ENCODE data around the gene TBC1D24. TPM values are rescaled to one million over a fixed set of nuclear protein-coding genes. Genes with fewer than 3 reads are reported as not detected.

TBC1D24 gene
- total RNA-seq, 1 donor from 2014 or later, result 19.6 TPM

DNA sequence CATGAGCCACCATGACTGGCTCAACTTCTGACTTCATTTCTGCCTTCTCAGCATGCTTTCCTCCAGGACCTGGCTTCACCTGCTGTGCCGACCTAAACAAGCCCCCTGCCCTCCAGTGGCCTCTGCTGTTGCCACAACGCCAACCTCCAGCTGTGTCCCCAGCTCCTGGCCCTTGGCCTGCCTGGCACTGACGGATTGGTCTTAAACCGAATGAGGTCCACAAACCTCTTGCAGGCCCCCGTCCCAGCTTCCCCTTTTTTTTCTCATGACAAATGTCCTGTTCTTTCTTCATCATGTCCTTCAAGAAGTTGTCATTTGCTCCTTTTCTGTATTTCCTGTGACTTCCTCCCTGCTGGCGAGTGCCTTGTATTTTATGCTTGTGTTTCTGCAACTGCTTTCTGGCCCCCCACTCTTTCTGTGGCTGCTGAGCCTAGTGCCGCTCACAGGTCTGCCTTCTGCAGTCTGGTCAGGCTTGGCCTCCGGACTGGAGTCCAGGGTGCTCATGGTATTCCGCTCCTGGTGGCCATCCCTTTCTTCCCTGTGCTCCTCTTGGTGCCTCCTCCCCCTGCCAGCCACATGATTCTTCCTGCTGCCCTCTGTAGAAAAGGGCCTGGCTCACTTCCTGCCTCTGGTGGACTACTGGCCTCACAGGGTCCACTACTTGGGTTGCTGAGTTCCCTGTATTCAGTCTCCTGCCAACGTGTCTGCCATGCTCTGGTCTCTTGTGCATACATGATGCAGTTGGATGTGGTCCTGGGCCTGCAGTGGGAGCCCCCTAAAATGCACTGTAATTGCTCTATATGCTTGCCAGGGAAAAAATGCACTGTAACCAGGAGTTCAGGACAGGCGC is 41.7 kb downstream of the TBC1D24 start:
- peaks cover 12% of the 10 kb centered on the region for H3K36me3 Mint-ChIP-seq (ENCODE audit: low read depth)
- no peaks in the 10 kb centered on the region for H3K9me3 Mint-ChIP-seq
- H3K27ac Mint-ChIP-seq, result peak overlapping the region; percentile 78
- intact Hi-C loops (cut with micrococcal nuclease), result loop anchor here (10.0 kb wide), 1 partner anchor 388 kb away; no protein-coding TSS in a partner anchor
- H3K4me1 Mint-ChIP-seq (ENCODE audit: low read depth), result peaks cover 50% of the 10 kb centered on the region
- no peak for DNase-seq (ENCODE audit: low spot score)
- peaks cover 3% of the 10 kb centered on the region for H3K27me3 Mint-ChIP-seq (ENCODE audit: insufficient read depth)
- peak overlapping the region; percentile 91 for H3K4me3 Mint-ChIP-seq

GRCh38 chr16:2517954-2518605 is 43.2 kb downstream of the TBC1D24 start:
- Mint-ChIP-seq H3K9me3 (no peaks in the 10 kb centered on the region), H3K4me1 (ENCODE audit: low read depth) (peaks cover 45% of the 10 kb centered on the region), H3K27ac (no peak overlapping the region), H3K27me3 (ENCODE audit: insufficient read depth) (no peaks in the 10 kb centered on the region), H3K4me3 (no peak overlapping the region), H3K36me3 (ENCODE audit: low read depth) (peaks cover 12% of the 10 kb centered on the region)
- intact Hi-C loops (cut with micrococcal nuclease), result loop anchor here (10.0 kb wide), 1 partner anchor 387 kb away; no protein-coding TSS in a partner anchor
- DNase-seq (ENCODE audit: low spot score), result no peak

- intact Hi-C loops (cut with micrococcal nuclease), result loop anchor here (10.0 kb wide), 1 partner anchor 386 kb away; no protein-coding TSS in a partner anchor
- Mint-ChIP-seq H3K9me3 (no peaks in the 10 kb centered on the region), H3K4me1 (ENCODE audit: low read depth) (peaks cover 43% of the 10 kb centered on the region), H3K4me3 (peak overlapping the region; percentile 80), H3K36me3 (ENCODE audit: low read depth) (peaks cover 17% of the 10 kb centered on the region), H3K27me3 (ENCODE audit: insufficient read depth) (no peaks in the 10 kb centered on the region), H3K27ac (peak overlapping the region; percentile 88)
- no peak for DNase-seq (ENCODE audit: low spot score)
These were observed 44.1 kb downstream of the TBC1D24 start for GRCh38 chr16:2518823-2519710.

GRCh38 chr16:2519711-2520080 is 44.8 kb downstream of the TBC1D24 start:
- peaks cover 22% of the 10 kb centered on the region for H3K36me3 Mint-ChIP-seq (ENCODE audit: low read depth)
- H3K4me3 Mint-ChIP-seq, result peak overlapping the region; percentile 80
- H3K27me3 Mint-ChIP-seq (ENCODE audit: insufficient read depth), result no peaks in the 10 kb centered on the region
- H3K27ac Mint-ChIP-seq, result peak overlapping the region; percentile 88
- intact Hi-C loops (cut with micrococcal nuclease), result loop anchor here (1.0 to 10.0 kb wide), 3 partner anchors 13 to 385 kb away; no protein-coding TSS in a partner anchor
- H3K9me3 Mint-ChIP-seq, result no peaks in the 10 kb centered on the region
- DNase-seq (ENCODE audit: low spot score), result no peak
- H3K4me1 Mint-ChIP-seq (ENCODE audit: low read depth), result peaks cover 46% of the 10 kb centered on the region

GRCh38 chr16:2520097-2520783 is 45.3 kb downstream of the TBC1D24 start, which contains the start of gene AMDHD2:
TSS of gene AMDHD2 (plus strand) at chr16:2520371. CDS start at chr16:2520459, 88 bp downstream.
- peak within 1 kb of the TSS; percentile 85 for H3K4me3 Mint-ChIP-seq
- H3K36me3 Mint-ChIP-seq (ENCODE audit: low read depth), result peaks cover 24% of the 10 kb centered on the region
- no peaks in the 10 kb centered on the region for H3K9me3 Mint-ChIP-seq
- DNase-seq (ENCODE audit: low spot score), result peak; percentile 84
- H3K4me1 Mint-ChIP-seq (ENCODE audit: low read depth), result peaks cover 41% of the 10 kb centered on the region
- intact Hi-C loops (cut with micrococcal nuclease), result loop anchor here (1.0 to 5.0 kb wide), 2 partner anchors 12 to 262 kb away; no protein-coding TSS in a partner anchor
- H3K27me3 Mint-ChIP-seq (ENCODE audit: insufficient read depth), result no peaks in the 10 kb centered on the region
- peak within 1 kb of the TSS; percentile 88 for H3K27ac Mint-ChIP-seq

DNA sequence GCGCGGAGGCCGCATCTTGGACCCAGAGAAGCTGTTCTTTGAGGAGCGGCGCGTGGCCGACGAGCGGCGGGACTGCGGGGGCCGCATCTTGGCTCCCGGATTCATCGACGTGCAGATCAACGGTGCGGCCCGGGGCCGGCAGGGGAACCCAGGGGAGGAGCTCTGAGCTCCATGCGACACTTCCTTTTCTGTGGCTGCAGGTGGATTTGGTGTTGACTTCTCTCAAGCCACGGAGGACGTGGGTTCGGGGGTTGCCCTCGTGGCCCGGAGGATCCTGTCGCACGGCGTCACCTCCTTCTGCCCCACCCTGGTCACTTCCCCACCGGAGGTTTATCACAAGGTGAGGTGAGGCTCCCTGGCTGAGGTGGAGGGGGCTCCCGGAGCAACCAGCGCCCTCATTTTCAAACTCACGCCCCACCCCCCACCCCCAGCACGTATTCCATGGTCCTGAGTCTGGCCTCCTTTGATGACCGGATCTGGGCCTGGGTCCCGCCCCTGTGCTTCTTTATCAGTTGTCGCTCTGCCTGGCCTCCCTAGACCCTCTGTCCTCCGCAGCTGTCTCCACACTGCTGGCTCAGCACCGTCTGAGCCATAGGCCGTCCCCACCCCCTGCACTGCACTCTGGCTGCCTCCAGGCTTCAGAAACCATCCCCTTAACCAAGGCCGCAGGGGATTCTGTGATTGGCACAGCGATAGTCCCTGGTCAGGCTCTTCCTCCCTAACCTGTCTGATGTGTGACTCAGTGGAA is 46.0 kb downstream of the TBC1D24 start:
- intact Hi-C loops (cut with micrococcal nuclease), result loop anchor here (1.0 to 5.0 kb wide), 2 partner anchors 11 to 261 kb away; no protein-coding TSS in a partner anchor
- Mint-ChIP-seq H3K36me3 (ENCODE audit: low read depth) (peaks cover 21% of the 10 kb centered on the region), H3K9me3 (no peaks in the 10 kb centered on the region), H3K27ac (peak overlapping the region; percentile 83), H3K4me1 (ENCODE audit: low read depth) (peaks cover 33% of the 10 kb centered on the region), H3K4me3 (peak overlapping the region; percentile 85), H3K27me3 (ENCODE audit: insufficient read depth) (no peaks in the 10 kb centered on the region)
- DNase-seq (ENCODE audit: low spot score), result peak; percentile 58

DNA sequence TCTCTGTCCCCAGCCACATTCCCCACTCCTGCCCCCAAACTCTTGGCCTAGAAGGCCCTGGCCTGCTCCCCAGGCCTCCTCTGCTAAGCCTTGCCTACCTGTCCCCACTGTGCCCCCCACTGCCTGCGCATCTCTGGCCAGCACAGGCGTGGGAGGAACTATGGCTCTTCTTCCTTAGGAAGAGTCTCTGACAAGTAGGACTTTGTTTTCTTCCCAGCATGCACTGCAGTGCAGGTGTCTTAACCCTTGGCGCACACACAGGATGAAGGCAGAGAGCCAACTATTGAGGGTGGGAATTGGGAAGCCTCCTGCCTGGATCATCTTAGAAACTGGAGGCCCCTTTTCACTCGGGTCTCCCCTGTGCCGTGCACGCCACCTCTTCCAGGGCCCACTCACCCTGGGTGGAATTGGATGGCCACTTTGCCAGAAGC is 48.9 kb downstream of the TBC1D24 start:
- Mint-ChIP-seq H3K4me3 (peak overlapping the region; percentile 51), H3K36me3 (ENCODE audit: low read depth) (peaks cover 17% of the 10 kb centered on the region), H3K27me3 (ENCODE audit: insufficient read depth) (no peaks in the 10 kb centered on the region), H3K27ac (peak overlapping the region; percentile 40), H3K9me3 (no peaks in the 10 kb centered on the region), H3K4me1 (ENCODE audit: low read depth) (peaks cover 17% of the 10 kb centered on the region)
- no peak for DNase-seq (ENCODE audit: low spot score)
- intact Hi-C loops (cut with micrococcal nuclease), result loop anchor here (5.0 kb wide), 1 partner anchor 258 kb away; no protein-coding TSS in a partner anchor

DNA sequence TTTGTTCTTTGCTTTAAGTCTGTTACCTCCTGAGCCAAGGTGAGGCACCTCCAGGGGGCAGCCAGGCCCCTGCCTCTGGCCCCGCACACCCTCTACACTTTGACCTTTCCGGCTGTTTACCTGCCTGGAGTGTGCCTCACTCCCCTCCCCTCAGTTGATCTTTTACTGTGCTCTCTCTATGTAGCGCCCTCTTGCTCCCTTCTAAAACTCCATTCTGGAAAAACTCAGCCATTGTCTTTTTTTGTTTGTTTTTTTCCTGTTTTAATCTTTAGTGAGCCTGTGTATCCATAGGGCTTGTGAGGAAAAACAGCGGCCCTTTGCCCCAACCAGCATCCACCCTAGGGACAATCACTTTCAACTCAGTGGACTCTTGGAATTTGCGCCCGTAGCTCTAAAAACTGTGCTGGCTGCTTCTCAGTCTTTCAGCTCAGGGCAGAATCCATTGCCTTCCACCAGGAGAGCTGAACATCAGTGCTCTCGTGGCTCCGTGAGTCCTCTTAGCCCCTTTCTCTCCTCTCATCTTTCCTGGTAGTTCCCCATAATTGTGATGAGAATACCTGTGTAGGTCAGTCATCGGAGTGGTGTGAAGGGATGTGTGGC is 49.5 kb downstream of the TBC1D24 start:
- Mint-ChIP-seq H3K27ac (no peak overlapping the region), H3K4me3 (peak overlapping the region; percentile 24), H3K36me3 (ENCODE audit: low read depth) (peaks cover 17% of the 10 kb centered on the region), H3K9me3 (no peaks in the 10 kb centered on the region), H3K27me3 (ENCODE audit: insufficient read depth) (no peaks in the 10 kb centered on the region), H3K4me1 (ENCODE audit: low read depth) (peaks cover 17% of the 10 kb centered on the region)
- intact Hi-C loops (cut with micrococcal nuclease), result loop anchor here (5.0 kb wide), 1 partner anchor 258 kb away; no protein-coding TSS in a partner anchor
- DNase-seq (ENCODE audit: low spot score), result no peak

GRCh38 chr16:2526135-2526534 is 51.2 kb downstream of the TBC1D24 start:
- intact Hi-C loops (cut with micrococcal nuclease), result no loop called here
- no peak overlapping the region for H3K27ac Mint-ChIP-seq
- no peaks in the 10 kb centered on the region for H3K9me3 Mint-ChIP-seq
- H3K36me3 Mint-ChIP-seq (ENCODE audit: low read depth), result peaks cover 16% of the 10 kb centered on the region
- no peaks in the 10 kb centered on the region for H3K27me3 Mint-ChIP-seq (ENCODE audit: insufficient read depth)
- peaks cover 8% of the 10 kb centered on the region for H3K4me1 Mint-ChIP-seq (ENCODE audit: low read depth)
- no peak overlapping the region for H3K4me3 Mint-ChIP-seq
- no peak for DNase-seq (ENCODE audit: low spot score)

DNA sequence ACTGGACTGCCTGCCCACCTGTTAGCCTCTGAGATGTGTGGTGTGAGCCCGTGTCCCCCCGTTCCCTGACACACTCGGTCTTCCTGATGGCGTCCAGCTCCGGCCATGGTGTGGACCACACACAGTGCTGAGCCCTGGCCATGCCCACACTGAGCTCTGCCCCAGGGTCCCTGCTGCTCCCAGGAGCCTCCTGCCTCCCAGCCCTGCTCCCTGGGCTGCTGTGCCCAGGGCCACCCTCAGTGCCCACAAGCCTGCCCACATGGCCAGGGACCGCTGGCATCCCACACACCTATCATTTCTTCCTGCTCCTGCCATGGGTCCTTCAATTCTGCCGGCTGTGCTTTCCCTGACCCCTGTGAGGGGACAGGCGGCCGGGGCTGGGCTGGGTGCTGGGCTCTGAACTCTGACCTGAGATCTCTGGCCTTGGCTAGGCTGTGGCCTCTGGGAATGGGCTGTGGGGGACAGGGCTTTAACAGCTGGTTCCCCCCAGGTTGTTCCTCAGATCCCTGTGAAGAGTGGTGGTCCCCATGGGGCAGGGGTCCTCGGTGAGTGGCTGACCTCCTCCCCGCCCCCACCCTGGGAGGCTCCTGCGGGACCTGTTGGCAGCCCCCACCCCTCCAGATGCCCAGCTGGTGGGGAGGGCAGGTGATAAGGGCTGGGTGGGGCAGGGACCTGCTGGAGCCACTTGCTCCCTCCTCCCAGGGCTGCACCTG is 52.3 kb downstream of the TBC1D24 start:
- no peak overlapping the region for H3K27ac Mint-ChIP-seq
- H3K4me1 Mint-ChIP-seq (ENCODE audit: low read depth), result peaks cover 5% of the 10 kb centered on the region
- H3K27me3 Mint-ChIP-seq (ENCODE audit: insufficient read depth), result no peaks in the 10 kb centered on the region
- intact Hi-C loops (cut with micrococcal nuclease), result no loop called here
- no peaks in the 10 kb centered on the region for H3K9me3 Mint-ChIP-seq
- no peak overlapping the region for H3K4me3 Mint-ChIP-seq
- H3K36me3 Mint-ChIP-seq (ENCODE audit: low read depth), result peaks cover 14% of the 10 kb centered on the region
- DNase-seq (ENCODE audit: low spot score), result no peak

DNA sequence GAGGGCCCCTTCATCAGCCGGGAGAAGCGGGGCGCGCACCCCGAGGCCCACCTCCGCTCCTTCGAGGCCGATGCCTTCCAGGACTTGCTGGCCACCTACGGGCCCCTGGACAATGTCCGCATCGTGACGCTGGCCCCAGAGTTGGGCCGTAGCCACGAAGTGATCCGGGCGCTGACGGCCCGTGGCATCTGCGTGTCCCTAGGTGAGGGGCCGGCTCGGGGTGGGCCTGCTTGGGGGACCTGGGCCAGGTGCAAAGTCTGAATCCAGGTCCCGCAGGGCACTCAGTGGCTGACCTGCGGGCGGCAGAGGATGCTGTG is 52.8 kb downstream of the TBC1D24 start:
- intact Hi-C loops (cut with micrococcal nuclease), result no loop called here
- Mint-ChIP-seq H3K9me3 (no peaks in the 10 kb centered on the region), H3K27me3 (ENCODE audit: insufficient read depth) (no peaks in the 10 kb centered on the region)

More for the DNA sequence above, 52.8 kb downstream of the TBC1D24 start:
- DNase-seq (ENCODE audit: low spot score), result no peak
- peaks cover 10% of the 10 kb centered on the region for H3K4me1 Mint-ChIP-seq (ENCODE audit: low read depth)
- peaks cover 14% of the 10 kb centered on the region for H3K36me3 Mint-ChIP-seq (ENCODE audit: low read depth)
- no peak overlapping the region for H3K27ac Mint-ChIP-seq
- no peak overlapping the region for H3K4me3 Mint-ChIP-seq

Data from activated T-helper 1 cell treated with anti-CD3 and anti-CD28 coated beads, Interleukin-12 subunit alpha, Interleukin-12 subunit beta, Interleukin-2, Interleukin-4 antibody, amounts not matched to agents 30 ng/mL and 10 ng/mL and 1 ng/mL, durations not matched to agents 14 hours and 24 hours and 36 hours (primary cell).